SHP77 (cell line): Measurements from ENCODE around the gene LTA4H.
"Not testable (repeated sequence)": the region's sequence is repeated elsewhere in the genome, so short reads cannot be mapped to it uniquely, and the experiment has no call there.

Experiments
- DNase-seq, 2 experiments: peaks; one replicate each; lab custom pipeline; 2025; lab: John Stamatoyannopoulos, UW

The LTA4H gene

GRCh38 chr12:96035283-96036236, at the start of gene LTA4H:
Gene LTA4H (minus strand): TSS chr12:96035587. CDS start chr12:96035519, 68 bp downstream.
- DNase-seq: peak; percentile 98 to 99

DNA sequence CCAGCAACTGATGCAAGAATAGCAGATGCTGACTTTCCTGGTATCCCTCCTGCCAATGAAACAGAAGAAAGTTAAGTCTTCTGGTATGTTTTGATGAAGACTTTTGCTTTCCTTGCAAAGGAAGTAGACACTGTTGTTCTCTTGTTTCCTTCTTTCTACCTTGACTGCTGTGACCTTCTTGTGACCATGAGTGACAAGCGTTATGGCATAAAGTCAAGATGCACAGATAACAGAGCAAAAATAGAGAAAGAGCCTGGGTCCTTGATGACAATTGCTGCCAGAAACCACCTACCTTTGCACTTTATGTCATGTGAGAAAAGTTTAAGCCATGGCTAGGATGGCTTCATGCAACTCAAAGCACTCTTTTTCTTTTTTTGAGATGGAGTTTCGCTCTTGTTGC, 49.2 kb upstream of the LTA4H start:
- DNase-seq: no peak

DNA sequence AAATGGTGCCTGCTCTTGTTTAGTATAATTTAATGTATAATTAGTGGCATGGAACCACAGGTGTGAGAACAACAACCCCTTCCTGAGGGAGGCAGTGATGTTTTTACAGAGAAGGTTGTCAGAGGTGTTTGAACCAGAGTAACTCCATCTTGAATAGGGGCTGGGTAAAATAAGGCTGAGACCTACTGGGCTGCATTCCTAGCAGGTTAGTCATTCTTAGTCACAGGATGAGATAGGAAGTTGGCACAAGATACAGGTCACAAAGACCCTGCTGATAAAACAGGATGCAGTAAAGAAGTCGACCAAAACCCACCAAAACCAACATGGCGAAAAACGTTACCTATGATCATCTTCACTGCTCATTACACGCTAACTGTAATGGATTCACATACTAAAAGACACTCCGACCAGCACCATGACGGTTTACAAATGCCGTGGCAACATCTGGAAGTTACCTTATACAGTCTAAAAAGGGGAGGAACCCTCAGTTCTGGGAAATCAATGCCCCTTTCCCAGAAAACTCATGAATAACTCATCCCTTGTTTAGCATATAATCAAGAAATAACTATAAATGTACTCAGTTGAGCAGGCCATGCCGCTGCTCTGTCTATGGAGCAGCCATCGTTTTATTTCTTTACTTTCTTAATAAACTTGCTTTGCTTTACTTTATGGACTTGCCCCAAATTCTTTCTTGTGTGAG, 47.8 kb upstream of the LTA4H start:
- no peak for DNase-seq

- DNase-seq: no peak
Measured at GRCh38 chr12:96081596-96081995, 46.2 kb upstream of the LTA4H start.

- no peak for DNase-seq
Measured at GRCh38 chr12:96078231-96079135, 43.1 kb upstream of the LTA4H start.

DNA sequence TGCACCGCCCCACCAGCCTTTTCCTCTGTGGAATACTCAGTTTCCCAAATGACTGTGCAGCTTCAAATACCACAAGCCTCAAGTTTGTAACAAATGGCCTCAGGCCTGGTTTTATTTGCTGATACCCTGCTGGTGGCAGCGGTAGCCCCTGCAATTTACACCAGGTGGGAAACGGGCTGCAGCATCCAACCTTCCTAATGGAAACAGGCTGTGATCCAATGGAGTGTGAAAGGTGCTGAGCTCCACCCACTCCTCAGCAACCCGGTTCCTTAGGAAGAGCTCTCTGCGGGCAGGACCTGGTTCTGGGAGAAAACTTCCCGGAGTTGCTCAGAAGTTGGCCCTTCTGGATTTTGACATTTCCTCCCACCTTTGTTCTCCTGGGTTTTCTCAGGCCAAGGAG, 41.7 kb upstream of the LTA4H start:
- DNase-seq: no peak

DNA sequence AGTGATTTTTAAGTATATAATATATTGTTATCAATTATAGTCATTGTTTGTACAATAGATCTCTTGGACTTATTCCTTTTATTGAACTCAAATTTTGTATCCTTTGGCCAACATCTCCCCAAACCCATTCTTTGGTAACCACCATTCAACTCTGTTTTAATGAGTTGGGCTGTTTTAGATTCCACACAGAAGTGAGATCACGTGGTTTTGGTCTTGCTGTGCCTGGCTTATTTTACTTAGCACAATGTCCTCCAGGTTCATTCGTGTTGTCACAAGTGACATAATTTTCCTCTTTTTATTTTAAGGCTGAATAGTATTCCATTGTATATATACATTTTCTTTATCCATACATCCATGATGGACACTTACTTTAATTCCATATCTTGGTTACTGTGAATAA, 40.2 kb upstream of the LTA4H start:
- no peak for DNase-seq

DNA sequence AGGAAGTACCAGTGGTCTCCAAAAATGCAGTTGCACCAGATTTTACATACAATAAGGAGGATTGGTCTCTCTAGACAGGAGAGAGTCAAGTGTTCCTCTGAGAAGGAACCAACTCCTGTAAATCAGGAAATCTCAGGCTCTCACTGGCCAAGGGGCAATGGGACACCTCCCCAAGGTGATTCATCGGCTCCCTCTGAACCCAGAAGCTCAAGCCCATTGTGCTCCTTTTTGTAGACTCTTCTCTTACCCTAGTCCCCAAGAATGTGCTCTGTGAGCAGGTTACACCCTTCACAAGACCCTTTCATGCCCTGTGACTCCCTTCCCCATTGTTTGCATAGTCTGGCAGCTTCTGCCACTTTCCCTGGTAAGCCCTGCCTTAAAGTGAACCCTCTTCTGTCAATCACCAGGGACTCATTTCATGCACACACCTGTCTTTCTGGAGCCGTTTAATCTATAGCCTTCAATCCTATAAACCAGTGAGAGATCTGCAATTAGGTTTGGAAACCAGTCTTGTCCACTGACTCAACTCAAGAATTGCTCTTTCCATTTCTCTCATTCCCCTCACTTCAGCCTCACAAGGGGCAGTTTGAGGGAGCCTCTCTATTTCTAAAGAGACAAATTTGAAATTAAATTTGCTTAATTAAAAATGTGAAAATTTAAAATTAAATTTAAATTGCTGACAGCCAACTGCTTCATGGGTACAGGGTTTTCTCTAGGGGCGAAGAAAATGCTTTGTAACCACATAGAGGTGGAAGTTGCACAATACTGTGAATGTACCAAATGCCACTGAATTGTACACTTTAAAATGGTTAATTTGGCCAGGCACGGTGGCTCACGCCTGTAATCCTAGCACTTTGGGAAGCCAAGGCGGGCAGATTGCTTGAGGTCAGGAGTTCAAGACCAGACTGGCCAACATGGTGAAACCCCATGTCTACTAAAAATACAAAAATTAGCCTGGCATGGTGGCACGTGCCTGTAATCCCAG, 38.3 kb upstream of the LTA4H start:
- DNase-seq: no peak

GRCh38 chr12:96070670-96071279, 35.4 kb upstream of the LTA4H start:
- peak; percentile 26 to 56 for DNase-seq

- DNase-seq: no peak
Measured at GRCh38 chr12:96069511-96070231, 34.3 kb upstream of the LTA4H start.

DNA sequence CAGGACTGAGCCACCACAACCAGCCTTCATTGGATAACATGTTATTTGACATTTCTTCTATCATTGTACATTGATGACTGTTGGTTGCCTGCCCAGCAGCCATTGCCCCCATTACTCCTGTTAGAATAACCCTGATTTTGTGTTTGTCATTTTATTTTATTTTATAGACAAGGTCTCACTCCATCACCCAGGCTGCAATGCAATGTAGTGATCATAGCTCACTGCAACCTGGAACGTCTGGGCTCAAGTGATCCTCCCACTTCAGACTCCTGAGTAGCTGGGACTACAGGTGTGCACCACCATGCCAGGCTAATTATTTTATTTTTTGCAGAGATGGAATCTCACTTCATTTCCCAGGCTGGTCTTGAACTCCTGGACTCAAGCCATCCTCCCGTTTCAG, 33.2 kb upstream of the LTA4H start:
- no peak for DNase-seq

DNA sequence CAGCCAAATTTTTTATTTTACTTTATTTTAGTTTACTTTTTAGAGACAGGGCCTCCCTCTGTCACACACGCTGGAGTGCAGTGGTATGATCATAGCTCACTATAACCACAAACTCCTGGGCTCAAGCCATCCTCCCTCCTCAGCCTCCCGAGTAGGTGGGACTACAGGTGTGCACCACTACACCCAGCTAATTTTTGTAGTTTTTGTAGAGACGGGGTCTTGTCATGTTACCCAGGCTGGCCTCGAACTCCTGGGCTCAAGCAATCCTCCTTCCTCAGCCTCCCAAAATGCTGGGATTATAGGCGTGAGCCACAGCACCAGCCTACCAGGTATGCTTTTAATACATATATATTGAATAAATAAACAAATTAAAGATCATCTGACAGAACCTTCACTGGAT, 32.7 kb upstream of the LTA4H start:
- DNase-seq: no peak

DNA sequence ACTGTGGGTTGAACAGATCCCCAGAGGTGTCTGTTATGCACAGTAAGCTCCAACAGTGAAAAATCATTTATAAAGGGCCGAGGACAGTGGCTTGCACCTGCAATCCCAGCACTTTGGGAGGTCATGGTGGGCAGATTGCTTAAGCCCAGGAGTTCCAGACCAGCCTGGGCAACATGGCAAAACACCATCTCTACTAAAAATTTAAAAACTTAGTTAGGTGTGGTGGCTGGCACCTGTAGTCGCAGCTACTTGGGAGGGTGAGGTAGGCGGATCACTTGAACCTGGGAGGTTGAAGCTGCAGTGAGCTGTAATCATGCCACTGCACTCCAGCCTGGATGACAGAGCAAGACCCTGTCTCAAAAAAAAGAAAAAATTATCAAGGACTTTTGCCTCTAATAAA, 30.4 kb upstream of the LTA4H start:
- not testable (repeated sequence) for DNase-seq

GRCh38 chr12:96064966-96065365, 29.6 kb upstream of the LTA4H start:
- no peak for DNase-seq

DNA sequence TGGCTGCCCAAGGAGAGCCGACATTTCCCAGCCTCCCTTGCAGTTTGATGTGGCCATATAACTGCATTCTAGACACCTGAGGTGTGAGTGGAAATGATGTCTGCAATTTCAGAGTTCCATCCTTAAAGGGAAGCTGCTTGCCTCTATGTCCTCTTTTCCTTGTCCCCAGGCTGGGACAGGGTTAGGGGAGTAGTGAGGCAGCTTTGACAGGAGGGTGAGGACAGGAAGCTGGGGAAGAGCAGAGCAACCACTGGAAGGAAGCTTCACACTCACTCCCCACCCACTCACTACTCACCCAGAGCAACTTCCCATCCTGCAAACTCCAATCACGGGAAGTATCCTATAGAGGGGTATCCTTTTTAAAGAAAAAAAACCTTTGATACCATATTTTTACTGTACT, 28.9 kb upstream of the LTA4H start:
- no peak for DNase-seq

- no peak for DNase-seq
Measured at GRCh38 chr12:96063046-96063445, 27.7 kb upstream of the LTA4H start.

DNA sequence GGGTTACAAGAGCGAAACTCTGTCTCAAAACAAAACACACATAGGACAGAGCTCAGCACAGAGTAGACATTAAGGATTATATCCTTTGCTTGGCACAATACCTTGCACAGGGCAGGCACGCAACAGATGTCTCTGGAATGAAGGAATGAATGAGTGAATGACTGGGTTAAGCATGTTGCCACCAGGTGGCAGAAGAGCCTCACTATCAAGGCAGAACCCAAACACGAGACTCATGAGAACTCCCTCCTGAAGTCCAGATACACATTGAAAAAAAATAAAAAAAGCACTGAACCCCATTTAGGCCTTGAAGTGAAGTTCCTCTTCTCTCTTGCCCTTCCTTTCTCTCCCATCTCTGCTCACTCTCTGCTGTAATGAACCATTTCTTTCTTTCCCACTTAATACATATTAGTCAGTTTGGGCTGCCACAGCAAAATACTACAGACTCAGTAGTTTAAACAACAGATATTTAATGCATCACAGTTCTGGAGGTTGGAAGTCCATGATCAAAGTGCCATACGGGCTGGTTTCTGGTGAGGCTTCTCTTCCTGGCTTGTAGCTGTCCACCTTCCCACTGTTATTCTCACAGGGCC, 26.6 kb upstream of the LTA4H start:
- DNase-seq: peak; percentile 53 to 79

DNA sequence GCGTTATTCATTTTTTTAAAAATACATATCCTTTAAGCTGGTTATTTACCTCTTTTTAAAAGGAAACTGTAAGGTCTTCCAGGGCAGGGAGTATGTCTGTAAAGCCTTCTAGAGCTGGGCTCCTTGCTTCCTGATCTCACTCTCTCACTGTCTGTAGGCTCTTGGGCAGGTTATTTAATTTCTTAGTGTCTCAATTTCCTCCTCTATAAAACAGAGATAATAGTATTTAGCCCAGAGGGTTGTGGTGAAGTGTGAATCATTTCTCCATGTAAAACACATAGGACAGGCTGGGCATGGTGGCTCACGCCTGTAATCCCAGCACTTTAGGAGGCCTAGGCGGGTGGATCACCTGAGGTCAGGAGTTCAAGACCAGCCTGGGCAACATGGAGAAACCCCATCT, 25.9 kb upstream of the LTA4H start:
- DNase-seq: no peak

DNA sequence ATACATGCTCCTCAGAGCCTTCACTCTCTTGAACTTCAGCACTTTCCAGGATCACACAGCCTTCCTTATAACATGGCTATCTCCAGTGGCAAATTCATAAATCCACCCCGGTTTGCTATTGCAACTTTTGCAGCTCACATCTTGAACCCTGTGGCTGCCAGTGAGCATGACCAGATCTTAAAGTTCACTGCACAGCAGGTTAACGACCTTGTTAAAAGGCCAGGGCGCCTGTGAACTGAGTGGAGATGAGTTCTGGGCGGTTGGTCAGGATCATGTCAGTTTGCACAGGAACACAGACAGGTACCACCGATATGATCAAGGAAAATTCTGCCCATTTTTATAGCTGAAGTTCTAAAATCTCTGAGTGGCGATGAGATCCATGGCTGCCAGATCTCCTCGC, 24.7 kb upstream of the LTA4H start:
- no peak for DNase-seq
